ENCODE measurements around the gene RIN3.

Gene RIN3

DNA sequence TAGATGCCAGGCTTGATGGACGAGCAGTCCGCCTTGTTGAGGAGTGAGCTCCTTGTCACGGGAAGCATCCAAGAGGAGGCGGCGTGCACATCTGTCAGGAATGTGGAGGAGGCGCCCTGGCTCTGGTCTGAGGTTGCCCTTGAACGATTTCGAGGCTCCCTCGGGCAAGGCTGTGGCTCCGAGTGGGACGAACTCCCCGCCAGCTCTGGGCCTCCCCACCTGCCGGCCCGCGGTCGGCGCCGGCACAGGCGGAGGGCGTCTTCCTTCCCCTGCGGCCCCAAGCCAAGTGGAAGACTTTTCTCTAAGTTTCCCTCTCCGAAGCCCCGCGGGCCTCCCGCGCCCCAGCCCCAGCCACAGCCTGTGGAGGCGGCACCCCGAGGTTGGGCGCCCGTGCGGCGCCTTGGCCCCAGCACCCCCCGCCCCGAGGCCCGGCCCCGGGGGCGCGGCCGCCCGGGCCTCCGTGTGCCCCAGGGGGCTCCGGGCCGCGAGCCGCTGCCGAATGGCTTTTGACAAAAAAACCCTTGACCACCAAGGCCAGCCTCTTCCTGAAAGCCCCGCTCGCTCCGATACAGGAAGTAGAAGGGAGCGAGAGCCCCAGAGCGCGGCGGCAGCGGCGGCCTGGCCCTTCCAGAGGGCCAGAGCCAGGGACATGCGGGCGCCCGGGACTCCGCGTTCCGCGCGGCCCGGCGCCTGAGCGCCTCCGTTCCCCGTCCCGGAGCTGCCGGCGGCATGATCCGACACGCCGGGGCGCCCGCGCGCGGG, at the start of gene RIN3:
Gene RIN3 (plus strand): TSS at position 578 of the 762 bp plus-strand sequence. CDS start 152 bp downstream, at position 730.
- peak; percentile 75 for ATAC-seq
- Mint-ChIP-seq H3K4me1 (peaks cover 53% of the 10 kb centered on the region), H3K27me3 (no peaks in the 10 kb centered on the region), H3K9me3 (no peaks in the 10 kb centered on the region), H3K27ac (peak within 1 kb of the TSS; percentile 76), H3K36me3 (no peaks in the 10 kb centered on the region), H3K4me3 (peak within 1 kb of the TSS; percentile 83)

DNA sequence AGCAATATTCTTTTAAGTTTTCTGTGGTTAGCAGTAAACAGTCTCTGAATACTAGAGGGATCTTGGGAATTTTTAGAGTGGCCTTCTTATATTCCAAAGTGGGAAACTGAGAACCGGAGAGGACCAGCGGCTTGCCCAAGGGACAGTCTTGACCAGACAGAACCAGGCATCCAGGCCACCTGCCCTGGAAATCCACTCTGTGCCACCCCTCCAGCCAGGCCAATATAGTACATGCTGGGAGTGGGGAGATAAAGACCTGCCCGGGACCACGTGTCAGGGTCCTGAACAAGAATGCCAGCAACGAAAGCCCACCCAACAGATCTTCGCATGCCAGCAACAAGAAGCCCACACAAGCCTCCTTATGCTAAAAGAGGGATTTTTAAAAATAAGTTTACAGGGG, 49.4 kb upstream of the RIN3 start:
- peaks cover 14% of the 10 kb centered on the region for H3K9me3 Mint-ChIP-seq

DNA sequence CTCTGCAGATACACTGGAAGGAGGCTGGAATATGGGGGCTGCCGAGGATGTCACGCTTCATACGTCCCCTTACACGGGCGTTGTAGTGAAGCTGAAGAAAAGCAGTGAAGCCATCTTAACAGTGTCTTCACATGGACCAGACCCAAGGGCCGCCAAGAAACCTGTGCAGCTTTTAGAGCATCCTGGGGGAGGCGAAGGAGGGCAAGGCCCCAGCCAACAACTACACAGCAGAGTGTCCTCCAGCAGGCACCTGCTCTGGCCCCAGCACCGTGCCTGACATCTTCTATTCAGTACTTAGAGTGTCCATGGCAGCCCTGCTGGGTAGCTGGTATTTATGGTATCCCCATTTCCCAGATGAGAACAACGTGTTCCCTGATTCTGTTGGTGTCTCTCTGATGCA, 48.9 kb upstream of the RIN3 start:
- no peak for ATAC-seq
- Mint-ChIP-seq H3K36me3 (peaks cover 7% of the 10 kb centered on the region), H3K4me1 (peaks cover 17% of the 10 kb centered on the region), H3K9me3 (peaks cover 14% of the 10 kb centered on the region), H3K27ac (no peak overlapping the region), H3K4me3 (no peak overlapping the region), H3K27me3 (peaks cover 33% of the 10 kb centered on the region)

More for the DNA sequence above, 49.4 kb upstream of the RIN3 start:
- Mint-ChIP-seq H3K4me3 (no peak overlapping the region), H3K27me3 (peaks cover 38% of the 10 kb centered on the region), H3K4me1 (peaks cover 17% of the 10 kb centered on the region), H3K36me3 (peaks cover 7% of the 10 kb centered on the region), H3K27ac (no peak overlapping the region)
- no peak for ATAC-seq

- peaks cover 15% of the 10 kb centered on the region for H3K4me1 Mint-ChIP-seq
- ATAC-seq, result no peak
- H3K27me3 Mint-ChIP-seq, result peaks cover 25% of the 10 kb centered on the region
- peaks cover 7% of the 10 kb centered on the region for H3K36me3 Mint-ChIP-seq
- H3K9me3 Mint-ChIP-seq, result peaks cover 18% of the 10 kb centered on the region
- no peak overlapping the region for H3K27ac Mint-ChIP-seq
- no peak overlapping the region for H3K4me3 Mint-ChIP-seq
These were observed 48.1 kb upstream of the RIN3 start for GRCh38 chr14:92465353-92466055.

DNA sequence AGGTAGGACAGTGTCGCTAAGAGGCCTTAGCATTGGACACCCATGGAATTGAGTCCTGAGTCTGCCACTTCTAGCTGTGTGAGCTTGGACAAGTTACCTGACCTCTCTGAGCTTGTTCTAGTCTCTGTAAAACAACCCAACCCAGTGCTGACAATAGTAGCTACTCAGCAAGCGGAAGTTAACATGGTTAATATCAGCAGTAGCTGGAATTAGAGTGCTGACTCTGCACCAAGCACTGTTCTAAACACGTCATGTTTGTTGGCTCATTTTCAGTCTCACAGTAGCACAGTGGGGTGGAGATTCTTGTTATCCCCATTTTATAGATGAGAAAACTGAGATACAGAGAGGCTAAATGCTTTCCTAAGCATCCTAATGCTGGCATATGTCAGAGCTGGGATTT, 47.5 kb upstream of the RIN3 start:
- ATAC-seq, result no peak
- Mint-ChIP-seq H3K4me3 (no peak overlapping the region), H3K27me3 (peaks cover 24% of the 10 kb centered on the region), H3K27ac (no peak overlapping the region), H3K9me3 (peaks cover 18% of the 10 kb centered on the region), H3K36me3 (peaks cover 7% of the 10 kb centered on the region), H3K4me1 (peaks cover 10% of the 10 kb centered on the region)

DNA sequence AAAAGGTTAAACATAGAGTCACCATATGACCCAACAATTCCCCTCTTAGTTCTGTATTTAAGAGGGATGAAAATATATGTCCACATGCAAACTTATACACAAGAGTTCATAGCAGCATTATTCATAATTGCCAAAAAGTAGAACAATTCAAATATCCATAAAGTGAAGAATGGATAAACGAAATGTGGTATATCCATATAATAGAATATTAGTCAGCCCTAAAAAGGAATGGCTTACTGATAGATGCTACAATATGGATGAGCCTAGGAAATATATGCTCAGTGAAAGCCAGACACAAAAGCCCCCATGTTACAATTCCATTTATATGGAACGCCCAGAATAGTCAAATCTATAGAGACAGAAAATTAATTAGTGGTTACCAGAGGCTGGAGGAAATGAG, 44.1 kb upstream of the RIN3 start:
- Mint-ChIP-seq H3K27me3 (no peaks in the 10 kb centered on the region), H3K4me1 (peaks cover 6% of the 10 kb centered on the region), H3K27ac (no peak overlapping the region), H3K9me3 (peaks cover 18% of the 10 kb centered on the region), H3K36me3 (peaks cover 7% of the 10 kb centered on the region), H3K4me3 (no peak overlapping the region)
- ATAC-seq, result no peak

GRCh38 chr14:92470215-92470614, 43.4 kb upstream of the RIN3 start:
- Mint-ChIP-seq H3K27ac (no peak overlapping the region), H3K9me3 (peaks cover 18% of the 10 kb centered on the region), H3K27me3 (no peaks in the 10 kb centered on the region), H3K36me3 (peaks cover 7% of the 10 kb centered on the region), H3K4me1 (peaks cover 6% of the 10 kb centered on the region), H3K4me3 (no peak overlapping the region)
- ATAC-seq, result no peak

DNA sequence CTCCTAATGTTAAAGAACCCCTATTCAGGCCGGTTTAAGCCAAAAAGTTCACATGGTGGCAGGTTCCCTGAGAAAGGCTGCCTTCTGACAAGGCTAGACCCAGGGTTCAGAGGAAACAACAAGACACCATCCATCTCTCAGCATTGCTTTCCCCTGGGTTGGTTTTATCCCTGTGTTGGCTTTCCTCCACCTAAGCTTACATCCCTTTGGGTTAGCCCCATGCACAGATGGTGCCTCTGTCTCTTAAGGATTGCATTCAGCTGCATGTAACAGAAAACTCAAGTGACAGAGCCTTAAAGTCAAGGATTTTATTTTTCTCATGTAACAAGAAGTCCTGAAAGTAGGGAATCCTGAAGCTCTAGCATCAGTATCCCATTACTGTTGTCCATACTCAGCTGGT, 42.8 kb upstream of the RIN3 start:
- H3K36me3 Mint-ChIP-seq, result peaks cover 7% of the 10 kb centered on the region
- H3K9me3 Mint-ChIP-seq, result peaks cover 18% of the 10 kb centered on the region
- no peak for ATAC-seq
- H3K27ac Mint-ChIP-seq, result no peak overlapping the region
- H3K4me1 Mint-ChIP-seq, result peaks cover 6% of the 10 kb centered on the region
- no peak overlapping the region for H3K4me3 Mint-ChIP-seq
- no peaks in the 10 kb centered on the region for H3K27me3 Mint-ChIP-seq

- Mint-ChIP-seq H3K9me3 (peaks cover 16% of the 10 kb centered on the region), H3K4me3 (no peak overlapping the region), H3K27me3 (no peaks in the 10 kb centered on the region), H3K27ac (no peak overlapping the region), H3K36me3 (peaks cover 7% of the 10 kb centered on the region), H3K4me1 (peaks cover 6% of the 10 kb centered on the region)
- ATAC-seq, result no peak
These were observed 41.7 kb upstream of the RIN3 start for GRCh38 chr14:92471919-92472318.

DNA sequence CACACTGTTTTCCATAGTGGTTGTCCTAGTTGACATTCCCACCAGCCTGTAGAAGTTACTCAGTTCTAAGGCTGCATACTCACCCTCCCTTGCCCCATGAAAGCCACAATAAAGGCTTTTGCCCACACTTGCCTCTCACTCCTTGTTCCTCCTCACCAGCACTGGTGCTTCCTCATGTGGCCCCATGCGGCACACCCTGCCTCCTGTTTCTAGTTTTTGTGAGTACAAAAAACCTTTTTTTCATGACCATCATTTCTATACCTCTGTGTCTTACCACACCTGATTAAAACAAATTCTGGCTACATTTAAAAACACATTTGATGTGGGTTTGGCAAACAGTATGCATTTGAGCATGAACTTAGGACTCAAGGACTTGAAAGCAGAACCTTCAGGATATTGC, 40.7 kb upstream of the RIN3 start:
- no peak overlapping the region for H3K27ac Mint-ChIP-seq
- no peak overlapping the region for H3K4me3 Mint-ChIP-seq
- peaks cover 6% of the 10 kb centered on the region for H3K27me3 Mint-ChIP-seq

GRCh38 chr14:92473261-92473968, 40.2 kb upstream of the RIN3 start:
- no peak overlapping the region for H3K4me3 Mint-ChIP-seq
- no peak overlapping the region for H3K27ac Mint-ChIP-seq
- peaks cover 10% of the 10 kb centered on the region for H3K9me3 Mint-ChIP-seq
- ATAC-seq, result no peak
- H3K27me3 Mint-ChIP-seq, result peaks cover 12% of the 10 kb centered on the region
- peaks cover 6% of the 10 kb centered on the region for H3K4me1 Mint-ChIP-seq
- H3K36me3 Mint-ChIP-seq, result no peaks in the 10 kb centered on the region

More for the DNA sequence above, 40.7 kb upstream of the RIN3 start:
- ATAC-seq, result no peak
- Mint-ChIP-seq H3K4me1 (peaks cover 6% of the 10 kb centered on the region), H3K9me3 (peaks cover 10% of the 10 kb centered on the region), H3K36me3 (no peaks in the 10 kb centered on the region)

- no peak overlapping the region for H3K27ac Mint-ChIP-seq
- H3K9me3 Mint-ChIP-seq, result peaks cover 7% of the 10 kb centered on the region
- H3K4me1 Mint-ChIP-seq, result peaks cover 6% of the 10 kb centered on the region
- no peak overlapping the region for H3K4me3 Mint-ChIP-seq
- no peak for ATAC-seq
- H3K27me3 Mint-ChIP-seq, result peaks cover 16% of the 10 kb centered on the region
- peaks cover 5% of the 10 kb centered on the region for H3K36me3 Mint-ChIP-seq
These were observed 39.5 kb upstream of the RIN3 start for GRCh38 chr14:92473969-92474535.

DNA sequence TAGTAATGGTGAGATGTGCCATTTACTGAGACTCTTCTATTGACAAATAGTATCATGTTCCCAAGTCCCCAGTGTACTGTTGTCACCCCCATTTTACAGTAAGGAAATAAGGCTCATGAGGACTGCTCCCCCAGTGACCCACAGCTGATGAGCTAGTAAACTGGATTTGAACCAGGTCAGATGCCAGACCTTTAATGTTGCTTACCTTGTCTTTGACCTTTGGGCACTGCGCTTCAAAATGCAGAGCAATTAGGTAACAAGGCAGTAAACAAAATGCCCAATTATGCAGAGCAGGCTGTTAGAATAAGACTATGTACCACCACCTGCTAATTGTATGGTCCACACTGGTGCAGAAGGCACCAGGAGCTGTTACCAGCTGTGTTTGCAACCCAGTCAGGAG, 38.5 kb upstream of the RIN3 start:
- Mint-ChIP-seq H3K36me3 (peaks cover 5% of the 10 kb centered on the region), H3K27me3 (peaks cover 16% of the 10 kb centered on the region), H3K27ac (no peak overlapping the region), H3K9me3 (peaks cover 8% of the 10 kb centered on the region), H3K4me3 (no peak overlapping the region), H3K4me1 (peaks cover 6% of the 10 kb centered on the region)
- ATAC-seq, result no peak

- Mint-ChIP-seq H3K27me3 (peaks cover 16% of the 10 kb centered on the region), H3K9me3 (peaks cover 6% of the 10 kb centered on the region), H3K4me3 (no peak overlapping the region), H3K4me1 (peaks cover 6% of the 10 kb centered on the region), H3K27ac (no peak overlapping the region), H3K36me3 (peaks cover 5% of the 10 kb centered on the region)
- no peak for ATAC-seq
These were observed 38.0 kb upstream of the RIN3 start for GRCh38 chr14:92475451-92476187.

DNA sequence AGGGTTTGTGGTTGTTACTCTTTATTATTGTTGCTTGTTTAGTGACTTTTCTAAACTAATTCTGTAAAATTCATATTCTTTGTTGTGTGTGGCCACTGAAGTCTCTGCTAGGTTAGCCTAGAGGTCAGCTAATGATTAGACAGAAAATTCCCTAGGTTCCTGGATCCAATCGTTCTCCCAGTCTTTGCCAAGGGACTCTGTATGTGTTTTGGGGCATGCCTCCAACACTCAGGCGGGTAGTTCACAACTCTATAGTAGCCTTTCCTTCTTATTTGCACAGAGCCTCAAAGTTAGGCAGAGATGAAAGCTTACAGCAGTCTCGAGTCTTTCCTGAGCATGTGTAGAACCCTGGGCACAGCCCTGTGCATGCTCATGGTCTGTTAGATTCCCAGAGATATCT, 32.7 kb upstream of the RIN3 start:
- H3K27ac Mint-ChIP-seq, result no peak overlapping the region
- peaks cover 39% of the 10 kb centered on the region for H3K27me3 Mint-ChIP-seq
- peaks cover 5% of the 10 kb centered on the region for H3K36me3 Mint-ChIP-seq
- H3K4me3 Mint-ChIP-seq, result no peak overlapping the region
- ATAC-seq, result no peak
- H3K9me3 Mint-ChIP-seq, result peaks cover 6% of the 10 kb centered on the region
- H3K4me1 Mint-ChIP-seq, result no peaks in the 10 kb centered on the region

All from stimulated activated memory B cell treated with anti-CD40 and anti-IgM and Interleukin-4, amounts not matched to agents 10 μg/mL and 1 μg/mL and 100 μg/mL, for 72 hours (primary cell).